Loucy (cell line): Measurements from ENCODE around the gene RGSL1.

ENCODE experiments used
- H2AFZ ChIP-seq: fragments of 200-600 bp; sonication (generic); 2 replicates; pipeline ENCODE4 v1.6.0; 2016; ENCODE audit warnings: antibody characterized with exemption, mild to moderate bottlenecking, low read length, moderate library complexity
- H3F3A ChIP-seq: fragments of 200-600 bp; 2 replicates; pipeline ENCODE4 v1.6.0; 2016; ENCODE audit warnings: antibody characterized with exemption, low read depth, mild to moderate bottlenecking
- H3K27me3 ChIP-seq: fragments of 200-600 bp; sonication (generic); 2 replicates; pipeline ENCODE4 v1.6.1; 2014; ENCODE audit warnings: low read length, mild to moderate bottlenecking; ENCODE audit not compliant: insufficient read depth, poor library complexity, severe bottlenecking
- H3K36me3 ChIP-seq: fragments of 200-600 bp; sonication (generic); 2 replicates; pipeline ENCODE4 v1.6.1; 2016; ENCODE audit warnings: low read length; ENCODE audit not compliant: insufficient read depth
- H3K4me1 ChIP-seq: fragments of 200-600 bp; sonication (generic); 2 replicates; pipeline ENCODE4 v1.5.1; 2014; ENCODE audit warnings: low read length, mild to moderate bottlenecking; ENCODE audit not compliant: insufficient read depth, poor library complexity, severe bottlenecking
- H3K4me2 ChIP-seq: fragments of 200-600 bp; sonication (generic); 2 replicates; pipeline ENCODE4 v1.6.0; 2014; ENCODE audit warnings: antibody characterized with exemption, low read length, low read depth, mild to moderate bottlenecking; ENCODE audit not compliant: poor library complexity, severe bottlenecking
- H3K4me3 ChIP-seq: fragments of 200-600 bp; sonication (generic); 2 replicates; pipeline ENCODE4 v1.5.1; 2014; ENCODE audit warnings: low read length, mild to moderate bottlenecking, mixed read lengths; ENCODE audit not compliant: poor library complexity, severe bottlenecking
- H3K79me2 ChIP-seq: fragments of 200-600 bp; sonication (generic); 2 replicates; pipeline ENCODE4 v1.6.1; 2014; ENCODE audit warnings: low read length; ENCODE audit not compliant: insufficient read depth
- H3K9ac ChIP-seq: fragments of 200-600 bp; sonication (generic); 2 replicates; pipeline ENCODE4 v1.6.0; 2014; ENCODE audit warnings: mild to moderate bottlenecking, low read depth, low read length, moderate library complexity; ENCODE audit not compliant: poor library complexity, severe bottlenecking
- H3K9me2 ChIP-seq: fragments of 200-600 bp; sonication (generic); replicated peaks from 2 replicates; pipeline ENCODE4 v1.6.1; 2016; ENCODE audit warnings: low read depth, low read length, mixed read lengths
- H3K9me3 ChIP-seq: fragments of 200-600 bp; sonication (generic); 2 replicates; pipeline ENCODE4 v1.6.1; 2014; ENCODE audit warnings: mild to moderate bottlenecking, antibody characterized with exemption, low read length, low read depth; ENCODE audit not compliant: insufficient read depth
- H4K20me1 ChIP-seq: fragments of 200-600 bp; sonication (generic); 2 replicates; pipeline ENCODE4 v1.6.0; 2014; ENCODE audit warnings: antibody characterized with exemption, low read length, mild to moderate bottlenecking; ENCODE audit not compliant: insufficient read depth, poor library complexity, severe bottlenecking
- CTCF ChIP-seq: fragments of 200-600 bp; sonication (generic); conservative IDR thresholded peaks from 2 replicates; pipeline ENCODE4 v1.5.1; 2014; ENCODE audit warnings: mild to moderate bottlenecking, antibody characterized with exemption, low read length
- EZH2phosphoT487 ChIP-seq: fragments of 200-600 bp; IDR thresholded peaks from 2 replicates; pipeline ENCODE4 v1.6.1; 2018; ENCODE audit warnings: antibody characterized with exemption, mild to moderate bottlenecking, moderate library complexity, borderline replicate concordance

Gene RGSL1

GRCh38 chr1:182602935-182603645, 153.1 kb downstream of the RGSL1 start:
- Histone ChIP-seq H3K9ac (peak overlapping the region; percentile 71), H3K79me2 (0 out of 2 replicates have a peak, but pooled peaks cover 2% of the 10 kb centered on the region), H4K20me1 (no peaks in the 10 kb centered on the region), H3F3A (no peaks in the 10 kb centered on the region; the same call in 1 of the 2 replicates), H2AFZ (no peak overlapping the region), H3K36me3 (no peaks in the 10 kb centered on the region), H3K27me3 (no peaks in the 10 kb centered on the region), H3K4me2 (peak overlapping the region; percentile 84), H3K4me3 (peak overlapping the region; percentile 76), H3K9me2 (no peaks in the 10 kb centered on the region), H3K4me1 (peaks cover 31% of the 10 kb centered on the region), H3K9me3 (no peaks in the 10 kb centered on the region)
- TF ChIP-seq CTCF (no peak), EZH2phosphoT487 (no peak)

GRCh38 chr1:182603646-182604174, 153.8 kb downstream of the RGSL1 start:
- Histone ChIP-seq H3K79me2 (0 out of 2 replicates have a peak, but pooled peaks cover 2% of the 10 kb centered on the region), H3K36me3 (no peaks in the 10 kb centered on the region), H3K4me1 (peaks cover 31% of the 10 kb centered on the region), H3K4me3 (peak overlapping the region; percentile 76), H2AFZ (peak overlapping the region; percentile 76), H3K9ac (peak overlapping the region; percentile 71), H3K27me3 (no peaks in the 10 kb centered on the region), H3K4me2 (peak overlapping the region; percentile 84), H3K9me3 (no peaks in the 10 kb centered on the region), H4K20me1 (no peaks in the 10 kb centered on the region), H3K9me2 (no peaks in the 10 kb centered on the region), H3F3A (no peaks in the 10 kb centered on the region; the same call in 1 of the 2 replicates)
- TF ChIP-seq CTCF (no peak), EZH2phosphoT487 (no peak)

- H3K9me3 ChIP-seq = no peaks in the 10 kb centered on the region
Measured at GRCh38 chr1:182604175-182605164, 154.5 kb downstream of the RGSL1 start, which contains the start of gene RGS16. Gene RGS16 (minus strand): TSS chr1:182604389. CDS start chr1:182604259, 130 bp downstream.

More at GRCh38 chr1:182604175-182605164, 154.5 kb downstream of the RGSL1 start, which contains the start of gene RGS16:
- H3K36me3 ChIP-seq = no peaks in the 10 kb centered on the region
- TF ChIP-seq CTCF (no peak), EZH2phosphoT487 (no peak)
- H2AFZ ChIP-seq = peak within 1 kb of the TSS; percentile 82
- H4K20me1 ChIP-seq = no peaks in the 10 kb centered on the region
- peaks cover 28% of the 10 kb centered on the region for H3K4me1 ChIP-seq
- H3K79me2 ChIP-seq = 0 out of 2 replicates have a peak, but pooled peaks cover 2% of the 10 kb centered on the region
- H3K4me2 ChIP-seq = peak within 1 kb of the TSS; percentile 84
- no peaks in the 10 kb centered on the region; the same call in 1 of the 2 replicates for H3F3A ChIP-seq
- no peaks in the 10 kb centered on the region for H3K9me2 ChIP-seq
- H3K4me3 ChIP-seq = peak within 1 kb of the TSS; percentile 76
- H3K27me3 ChIP-seq = no peaks in the 10 kb centered on the region
- peak within 1 kb of the TSS; percentile 71 for H3K9ac ChIP-seq
